Trophoblast cell (in vitro differentiated cells and primary cell): Measurements from ENCODE around the gene TLNRD1.

Experiments used
- DNase-seq, 2 donors: peaks; one replicate each; pipeline ENCODE4 v3.0.0-alpha.2; 2016
- H2AFZ ChIP-seq: 2 replicates; pipeline ENCODE4 v1.6.1; 2013; ENCODE audit warnings: low read length, moderate library complexity, mild to moderate bottlenecking; ENCODE audit not compliant: insufficient read depth, poor library complexity
- H2AK5ac ChIP-seq: 2 replicates; pipeline ENCODE4 v1.6.1; 2013; ENCODE audit warnings: mild to moderate bottlenecking, low read length
- H2BK120ac ChIP-seq: 2 replicates; pipeline ENCODE4 v1.6.1; 2013; ENCODE audit warnings: low read length, mild to moderate bottlenecking, moderate library complexity; ENCODE audit not compliant: insufficient read depth, poor library complexity
- H2BK12ac ChIP-seq: 2 replicates; pipeline ENCODE4 v1.6.1; 2013; ENCODE audit warnings: mild to moderate bottlenecking, low read length, moderate library complexity
- H2BK5ac ChIP-seq: 2 replicates; pipeline ENCODE4 v1.6.1; 2013; ENCODE audit warnings: low read length, low read depth, moderate library complexity, mild to moderate bottlenecking; ENCODE audit not compliant: poor library complexity
- H3K14ac ChIP-seq: 2 replicates; pipeline ENCODE4 v1.6.1; 2013; ENCODE audit warnings: mild to moderate bottlenecking, low read length
- H3K18ac ChIP-seq: 2 replicates; pipeline ENCODE4 v1.6.1; 2013; ENCODE audit warnings: mild to moderate bottlenecking, low read length
- H3K23ac ChIP-seq: 2 replicates; pipeline ENCODE4 v1.6.1; 2013; ENCODE audit warnings: low read length
- H3K27ac ChIP-seq: 2 replicates; pipeline ENCODE4 v1.5.1; 2013; ENCODE audit warnings: low read depth, mild to moderate bottlenecking, inconsistent platforms, low read length, moderate library complexity
- H3K27me3 ChIP-seq: 2 replicates; pipeline ENCODE4 v1.6.1; 2013; ENCODE audit warnings: inconsistent platforms, mild to moderate bottlenecking, low read length, moderate library complexity; ENCODE audit not compliant: insufficient read depth
- H3K36me3 ChIP-seq, 2 experiments: 1 replicate in 1 of 2; 2 replicates in 1 of 2; pipeline ENCODE4 v1.6.1; 2013; ENCODE audit warnings: low read length in 2 of 2, mild to moderate bottlenecking in 2 of 2, moderate library complexity in 1 of 2; ENCODE audit not compliant: insufficient read depth in 2 of 2, control insufficient read depth in 1 of 2
- H3K4ac ChIP-seq: 2 replicates; pipeline ENCODE4 v1.6.1; 2013; ENCODE audit warnings: low read depth, mild to moderate bottlenecking, low read length, moderate library complexity
- H3K4me1 ChIP-seq, 2 experiments: 1 replicate in 1 of 2; 2 replicates in 1 of 2; pipeline ENCODE4 v1.6.1; 2013; ENCODE audit warnings: low read length in 2 of 2, mild to moderate bottlenecking in 2 of 2, moderate library complexity in 1 of 2; ENCODE audit not compliant: insufficient read depth in 2 of 2, control insufficient read depth in 1 of 2
- H3K4me2 ChIP-seq: 2 replicates; pipeline ENCODE4 v1.6.1; 2013; ENCODE audit warnings: inconsistent platforms, mild to moderate bottlenecking, low read length, moderate library complexity
- H3K4me3 ChIP-seq: 2 replicates; pipeline ENCODE4 v1.5.1; 2013; ENCODE audit warnings: mild to moderate bottlenecking, low read depth, low read length, inconsistent platforms
- H3K79me1 ChIP-seq: one replicate; pipeline ENCODE4 v1.6.1; 2013; ENCODE audit warnings: low read length
- H3K79me2 ChIP-seq: 2 replicates; pipeline ENCODE4 v1.6.1; 2013; ENCODE audit warnings: low read length, mild to moderate bottlenecking; ENCODE audit not compliant: control insufficient read depth, insufficient read depth, poor library complexity
- H3K9ac ChIP-seq: 2 replicates; pipeline ENCODE4 v1.6.1; 2013; ENCODE audit warnings: mild to moderate bottlenecking, low read length
- H3K9me3 ChIP-seq: 2 replicates; pipeline ENCODE4 v1.6.1; 2013; ENCODE audit warnings: low read depth, mild to moderate bottlenecking, control low read depth, inconsistent platforms, low read length; ENCODE audit not compliant: insufficient read depth
- H4K12ac ChIP-seq: 2 replicates; pipeline ENCODE4 v1.6.1; 2013; ENCODE audit warnings: low read depth, mild to moderate bottlenecking, low read length, moderate library complexity
- H4K8ac ChIP-seq: 2 replicates; pipeline ENCODE4 v1.6.1; 2013; ENCODE audit warnings: low read depth, mild to moderate bottlenecking, low read length, moderate library complexity
- H4K91ac ChIP-seq: one replicate; pipeline ENCODE4 v1.6.1; 2013; ENCODE audit warnings: low read depth, mild to moderate bottlenecking, low read length, moderate library complexity
- WGBS: extraction: QIAGEN DNeasy Blood & Tissue Kit; methylation state at CpG from one replicate; pipeline ENCODE4 v1.1.7; 2013; ENCODE audit warnings: missing lambda C conversion rate; ENCODE audit not compliant: insufficient read length, insufficient coverage; ENCODE audit errors: extremely low coverage; 5-methylcytosine and 5-hydroxymethylcytosine counted together

The TLNRD1 gene

GRCh38 chr15:80992006-80992405, 8.7 kb upstream of the TLNRD1 start:
- Histone ChIP-seq H3K4ac (no peak overlapping the region), H3K79me1 (peaks cover 9% of the 10 kb centered on the region), H2BK5ac (no peak overlapping the region), H3K27ac (no peak overlapping the region), H2AFZ (no peak overlapping the region), H3K9me3 (peaks cover 2% of the 10 kb centered on the region), H2BK120ac (no peak overlapping the region), H3K9ac (no peak overlapping the region), H4K12ac (no peak overlapping the region), H2AK5ac (no peak overlapping the region), H3K36me3 (no peaks in the 10 kb centered on the region), H3K14ac (no peak overlapping the region), H4K91ac (no peak overlapping the region), H3K4me1 (peaks cover 2 to 6% of the 10 kb centered on the region in 2 experiments), H3K79me2 (peaks cover 8% of the 10 kb centered on the region), H3K4me3 (no peak overlapping the region), H4K8ac (no peak overlapping the region), H2BK12ac (no peak overlapping the region), H3K27me3 (no peaks in the 10 kb centered on the region), H3K4me2 (no peak overlapping the region), H3K18ac (no peak overlapping the region), H3K23ac (no peak overlapping the region)
- DNase-seq, result no peak
- no CpG with 5 or more reads among the region's 4 CpGs for WGBS

GRCh38 chr15:80992441-80992840, 8.3 kb upstream of the TLNRD1 start:
- no peak overlapping the region for H4K91ac ChIP-seq
- peaks cover 9% of the 10 kb centered on the region for H3K79me1 ChIP-seq
- peaks cover 2% of the 10 kb centered on the region for H3K9me3 ChIP-seq
- no peak overlapping the region for H2BK5ac ChIP-seq
- peaks cover 8% of the 10 kb centered on the region for H3K79me2 ChIP-seq
- no peak overlapping the region for H3K4me3 ChIP-seq
- no peak overlapping the region for H3K9ac ChIP-seq
- H3K4me2 ChIP-seq, result no peak overlapping the region
- H2AK5ac ChIP-seq, result no peak overlapping the region
- no peak overlapping the region for H3K27ac ChIP-seq
- no peaks in the 10 kb centered on the region for H3K36me3 ChIP-seq
- H3K4ac ChIP-seq, result no peak overlapping the region
- H3K23ac ChIP-seq, result no peak overlapping the region
- WGBS, result no CpG with 5 or more reads among the region's 1 CpG
- DNase-seq, result peak in 1 of 2 donors; percentile 73
- no peaks in the 10 kb centered on the region for H3K27me3 ChIP-seq
- no peak overlapping the region for H4K8ac ChIP-seq
- no peak overlapping the region for H3K18ac ChIP-seq
- H3K14ac ChIP-seq, result no peak overlapping the region
- H2BK12ac ChIP-seq, result no peak overlapping the region
- no peak overlapping the region for H2BK120ac ChIP-seq
- H4K12ac ChIP-seq, result no peak overlapping the region
- peaks cover 2 to 4% of the 10 kb centered on the region in 2 experiments for H3K4me1 ChIP-seq
- no peak overlapping the region for H2AFZ ChIP-seq

- Histone ChIP-seq H2BK12ac (no peak overlapping the region), H3K79me1 (peaks cover 11% of the 10 kb centered on the region), H2AFZ (no peak overlapping the region), H2AK5ac (no peak overlapping the region), H3K79me2 (peaks cover 10% of the 10 kb centered on the region), H3K4ac (no peak overlapping the region), H3K4me2 (no peak overlapping the region), H3K4me1 (no peaks in the 10 kb centered on the region), H3K27me3 (no peaks in the 10 kb centered on the region), H3K27ac (no peak overlapping the region), H3K9ac (no peak overlapping the region), H4K91ac (no peak overlapping the region), H3K14ac (no peak overlapping the region), H2BK5ac (no peak overlapping the region), H4K8ac (no peak overlapping the region), H4K12ac (no peak overlapping the region), H3K23ac (no peak overlapping the region), H3K36me3 (no peaks in the 10 kb centered on the region), H3K9me3 (peaks cover 2% of the 10 kb centered on the region), H3K4me3 (no peak overlapping the region), H3K18ac (no peak overlapping the region), H2BK120ac (no peak overlapping the region)
- peak in 1 of 2 donors; percentile 55 for DNase-seq
- no CpG with 5 or more reads among the region's 1 CpG for WGBS
These were observed 4.5 kb upstream of the TLNRD1 start for GRCh38 chr15:80996247-80996646.

GRCh38 chr15:80997692-80998091, 3.0 kb upstream of the TLNRD1 start:
- Histone ChIP-seq H3K9ac (no peak overlapping the region), H3K14ac (no peak overlapping the region), H2BK120ac (no peak overlapping the region), H3K27ac (no peak overlapping the region), H3K79me1 (peaks cover 20% of the 10 kb centered on the region), H3K79me2 (peaks cover 24% of the 10 kb centered on the region), H4K91ac (no peak overlapping the region), H2AK5ac (no peak overlapping the region), H2AFZ (no peak overlapping the region), H4K8ac (no peak overlapping the region), H3K9me3 (peaks cover 4% of the 10 kb centered on the region), H3K18ac (no peak overlapping the region), H3K27me3 (no peaks in the 10 kb centered on the region), H4K12ac (no peak overlapping the region), H3K4ac (no peak overlapping the region), H3K36me3 (peaks cover 2 to 4% of the 10 kb centered on the region in 2 experiments), H2BK12ac (no peak overlapping the region), H3K4me2 (no peak overlapping the region), H3K23ac (no peak overlapping the region), H2BK5ac (no peak overlapping the region), H3K4me3 (no peak overlapping the region), H3K4me1 (peaks cover 6% of the 10 kb centered on the region in 2 experiments)
- no CpG with 5 or more reads among the region's 1 CpG for WGBS
- DNase-seq, result no peak
